ENCODE data around the gene TBC1D3B.
"Not testable (repeated sequence)": the region's sequence is repeated elsewhere in the genome, so short reads cannot be mapped to it uniquely, and the experiment has no call there.

GRCh38 chr17:36206486-36206821 is 30.0 kb upstream of the TBC1D3B start:
- TF ChIP-seq, protein P1, sequence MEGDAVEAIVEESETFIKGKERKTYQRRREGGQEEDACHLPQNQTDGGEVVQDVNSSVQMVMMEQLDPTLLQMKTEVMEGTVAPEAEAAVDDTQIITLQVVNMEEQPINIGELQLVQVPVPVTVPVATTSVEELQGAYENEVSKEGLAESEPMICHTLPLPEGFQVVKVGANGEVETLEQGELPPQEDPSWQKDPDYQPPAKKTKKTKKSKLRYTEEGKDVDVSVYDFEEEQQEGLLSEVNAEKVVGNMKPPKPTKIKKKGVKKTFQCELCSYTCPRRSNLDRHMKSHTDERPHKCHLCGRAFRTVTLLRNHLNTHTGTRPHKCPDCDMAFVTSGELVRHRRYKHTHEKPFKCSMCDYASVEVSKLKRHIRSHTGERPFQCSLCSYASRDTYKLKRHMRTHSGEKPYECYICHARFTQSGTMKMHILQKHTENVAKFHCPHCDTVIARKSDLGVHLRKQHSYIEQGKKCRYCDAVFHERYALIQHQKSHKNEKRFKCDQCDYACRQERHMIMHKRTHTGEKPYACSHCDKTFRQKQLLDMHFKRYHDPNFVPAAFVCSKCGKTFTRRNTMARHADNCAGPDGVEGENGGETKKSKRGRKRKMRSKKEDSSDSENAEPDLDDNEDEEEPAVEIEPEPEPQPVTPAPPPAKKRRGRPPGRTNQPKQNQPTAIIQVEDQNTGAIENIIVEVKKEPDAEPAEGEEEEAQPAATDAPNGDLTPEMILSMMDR (IDR thresholded peaks at IDR 0.05) = not testable (repeated sequence)
- not testable (repeated sequence) for TF ChIP-seq POLR2A (IDR thresholded peaks at IDR 0.05)

Data from testis (tissue), 2 donors.